ENCODE data around the gene IPCEF1. TPM values are rescaled to one million over a fixed set of nuclear protein-coding genes. Genes with fewer than 3 reads are reported as not detected.
"Not testable (repeated sequence)": the region's sequence is repeated elsewhere in the genome, so short reads cannot be mapped to it uniquely, and the experiment has no call there.

IPCEF1 gene
- total RNA-seq, 1 donor, result 73.5 TPM

DNA sequence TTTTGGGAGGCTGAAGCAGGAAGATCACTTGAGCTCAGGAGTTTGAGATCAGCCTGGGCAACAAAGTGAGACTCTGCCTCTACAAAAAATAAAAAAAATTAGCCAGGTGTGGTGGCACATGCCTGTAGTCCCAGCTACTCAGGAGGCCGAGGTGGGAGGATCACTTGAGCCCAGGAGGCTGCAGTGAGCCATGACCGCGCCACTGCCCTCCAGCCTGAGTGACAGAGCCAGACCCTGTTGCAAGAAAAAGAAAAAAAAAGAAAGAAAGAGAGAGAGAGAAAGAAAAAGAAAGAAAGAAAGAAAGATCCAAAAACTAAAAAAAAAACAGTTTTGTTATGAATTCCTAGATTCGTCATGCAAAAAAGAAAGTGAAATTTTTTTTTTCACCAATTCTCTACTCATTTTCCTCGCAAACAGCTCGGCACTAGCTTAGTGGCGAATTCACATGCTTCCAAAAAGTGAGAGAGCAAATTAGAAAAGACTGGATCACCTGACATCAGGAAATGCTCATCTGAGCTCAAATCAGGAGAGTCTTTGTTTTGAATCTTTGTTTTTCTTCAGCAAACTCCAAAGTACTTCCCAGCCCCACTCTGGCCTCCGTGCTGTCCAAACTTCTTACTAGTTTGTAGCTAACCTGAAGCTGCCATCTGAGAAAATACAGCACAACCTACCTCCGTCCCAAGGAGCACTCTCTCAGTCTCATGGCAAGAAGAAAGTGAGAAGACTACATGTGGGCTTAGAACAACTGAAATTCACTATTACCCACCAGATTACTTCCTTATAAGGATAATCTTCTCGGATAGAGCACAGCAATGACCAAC is 27.0 kb downstream of the IPCEF1 start:
- Histone ChIP-seq H3K4me3 (ENCODE audit: low read length) (no peak overlapping the region), H3K9me3 (ENCODE audit: low read depth, low read length) (no peaks in the 10 kb centered on the region), H3K4me1 (ENCODE audit: insufficient read depth, low read length) (no peaks in the 10 kb centered on the region), H3K27me3 (ENCODE audit: insufficient read depth, low read length) (no peaks in the 10 kb centered on the region)

DNA sequence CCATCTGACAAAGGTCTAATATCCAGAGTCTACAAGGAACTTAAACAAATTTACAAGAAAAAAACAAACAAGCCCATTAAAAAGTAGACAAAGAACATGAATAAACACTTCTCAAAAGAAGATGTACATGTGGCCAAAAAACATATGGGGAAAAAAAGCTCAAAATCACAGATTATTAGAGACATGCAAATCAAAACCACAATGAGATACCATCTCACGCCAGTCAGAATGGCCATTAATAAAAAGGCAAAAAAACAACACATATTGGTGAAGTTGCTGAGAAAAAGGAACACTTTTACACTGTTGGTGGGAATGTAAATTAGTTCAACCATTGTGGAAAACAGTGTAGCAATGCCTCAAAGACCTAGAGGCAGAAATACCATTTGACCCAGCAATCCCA is 29.3 kb downstream of the IPCEF1 start:
- H3K4me3 ChIP-seq (ENCODE audit: low read length); H3K9me3 ChIP-seq (ENCODE audit: low read depth, low read length); H3K27me3 ChIP-seq (ENCODE audit: insufficient read depth, low read length); H3K4me1 ChIP-seq (ENCODE audit: insufficient read depth, low read length): not testable (repeated sequence)

DNA sequence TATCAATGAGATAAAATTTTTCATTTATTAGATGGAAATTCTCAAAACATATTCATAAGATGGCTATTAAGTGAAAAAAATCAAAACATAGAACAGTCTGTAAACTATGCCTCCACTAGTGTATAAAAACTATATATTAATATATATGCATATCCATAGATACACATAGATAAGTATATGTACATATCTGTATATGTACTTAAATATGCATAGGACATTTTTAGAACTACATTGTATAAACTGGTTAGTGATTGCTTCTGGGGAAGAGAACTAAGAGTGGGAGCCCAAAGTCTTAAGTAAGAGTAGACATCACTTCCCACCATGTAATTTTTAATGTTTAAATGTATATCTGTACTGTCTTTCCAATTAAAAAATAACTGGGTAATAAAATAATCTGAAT is 31.5 kb downstream of the IPCEF1 start:
- Histone ChIP-seq H3K4me1 (ENCODE audit: insufficient read depth, low read length) (no peaks in the 10 kb centered on the region), H3K9me3 (ENCODE audit: low read depth, low read length) (no peaks in the 10 kb centered on the region), H3K4me3 (ENCODE audit: low read length) (no peak overlapping the region), H3K27me3 (ENCODE audit: insufficient read depth, low read length) (no peaks in the 10 kb centered on the region)

DNA sequence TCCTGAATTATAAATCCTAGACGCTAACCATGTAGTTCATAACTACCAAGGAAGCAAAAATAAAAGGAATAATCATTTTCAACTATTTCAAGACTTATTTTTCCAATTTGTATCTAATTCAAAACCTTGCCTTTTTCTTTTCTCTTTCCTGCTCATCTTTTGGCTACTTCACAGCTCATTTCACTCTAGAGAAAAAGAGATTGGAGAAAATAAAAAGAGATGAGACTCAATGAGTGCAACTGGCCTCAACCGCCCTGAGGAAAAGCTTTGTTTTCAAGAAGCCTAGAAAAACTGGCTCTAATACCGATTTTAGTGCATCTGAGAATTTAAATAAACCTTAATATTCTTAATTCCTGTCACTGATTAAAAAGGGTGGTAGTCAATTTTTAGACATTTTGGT is 36.4 kb downstream of the IPCEF1 start:
- no peaks in the 10 kb centered on the region for H3K9me3 ChIP-seq (ENCODE audit: low read depth, low read length)
- no peak overlapping the region for H3K4me3 ChIP-seq (ENCODE audit: low read length)
- no peaks in the 10 kb centered on the region for H3K4me1 ChIP-seq (ENCODE audit: insufficient read depth, low read length)
- no peaks in the 10 kb centered on the region for H3K27me3 ChIP-seq (ENCODE audit: insufficient read depth, low read length)

DNA sequence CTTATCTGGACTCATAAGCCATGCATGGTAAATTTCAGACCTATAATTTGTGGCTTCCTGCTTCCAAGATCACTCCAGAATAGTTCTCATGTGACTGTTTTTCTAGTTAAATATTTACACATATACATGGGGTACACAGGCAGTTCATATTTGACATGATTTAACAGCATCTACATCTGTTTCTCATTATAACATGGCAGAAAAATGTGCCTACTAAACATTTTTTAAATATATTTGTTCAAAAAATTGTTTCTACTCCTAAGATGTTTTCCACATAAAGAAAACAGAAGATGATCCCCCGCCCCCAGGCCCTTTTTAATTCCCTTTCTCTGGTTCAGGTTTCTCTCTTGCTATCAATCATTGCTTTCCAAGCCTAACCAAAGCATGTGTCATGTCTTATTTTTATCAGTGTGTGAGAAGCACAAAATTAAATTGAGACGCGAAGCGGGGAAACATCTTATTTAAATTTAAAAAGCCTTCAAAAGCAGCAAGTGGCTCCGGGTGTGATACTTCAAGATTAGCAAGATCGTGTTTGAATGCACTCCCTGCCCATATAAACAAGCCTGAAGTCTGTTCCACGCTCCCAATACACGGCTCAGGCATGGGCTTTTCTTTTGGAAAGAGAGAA is 37.3 kb downstream of the IPCEF1 start:
- H3K4me1 ChIP-seq (ENCODE audit: insufficient read depth, low read length), result no peaks in the 10 kb centered on the region
- H3K27me3 ChIP-seq (ENCODE audit: insufficient read depth, low read length), result no peaks in the 10 kb centered on the region
- H3K4me3 ChIP-seq (ENCODE audit: low read length), result no peak overlapping the region
- no peaks in the 10 kb centered on the region for H3K9me3 ChIP-seq (ENCODE audit: low read depth, low read length)

DNA sequence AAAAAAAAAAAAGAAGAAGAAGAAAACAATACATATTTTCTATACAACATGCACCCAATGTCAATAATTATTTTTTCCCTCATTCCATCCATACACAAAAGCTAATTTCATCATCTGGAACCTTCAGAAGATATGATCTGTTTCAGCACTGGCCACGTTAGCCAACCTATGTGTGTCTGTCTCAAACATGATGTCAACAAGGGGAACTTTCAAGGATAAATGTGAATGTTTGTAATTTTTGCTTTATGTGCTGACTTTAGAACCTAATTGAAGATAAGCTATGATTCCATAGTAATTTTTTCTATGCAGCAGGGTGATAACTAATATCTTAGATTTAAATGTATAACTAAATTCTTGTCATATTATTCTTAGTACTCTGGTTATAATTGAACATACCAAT is 37.9 kb downstream of the IPCEF1 start:
- Histone ChIP-seq H3K27me3 (ENCODE audit: insufficient read depth, low read length) (no peaks in the 10 kb centered on the region), H3K4me3 (ENCODE audit: low read length) (no peak overlapping the region), H3K4me1 (ENCODE audit: insufficient read depth, low read length) (no peaks in the 10 kb centered on the region), H3K9me3 (ENCODE audit: low read depth, low read length) (no peaks in the 10 kb centered on the region)

DNA sequence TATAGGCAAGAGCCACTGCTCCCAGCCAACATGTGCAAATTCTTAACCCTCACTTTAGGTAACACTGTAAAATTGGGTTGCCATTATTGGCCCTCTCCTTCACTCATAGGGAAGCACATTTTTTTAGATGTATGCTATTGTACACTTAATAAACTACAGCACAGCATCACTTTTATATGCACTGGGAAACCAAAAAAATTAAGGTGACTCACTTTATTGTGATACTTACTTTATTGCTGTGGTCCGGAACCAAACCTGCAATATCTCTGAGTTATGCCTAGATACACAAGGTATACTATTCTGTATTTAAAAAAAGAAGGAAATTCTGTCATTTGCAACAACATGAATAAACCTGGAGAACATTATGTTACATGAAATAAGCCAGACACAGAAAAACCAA is 40.5 kb downstream of the IPCEF1 start:
- H3K4me3 ChIP-seq (ENCODE audit: low read length), result no peak overlapping the region
- H3K27me3 ChIP-seq (ENCODE audit: insufficient read depth, low read length), result no peaks in the 10 kb centered on the region
- no peaks in the 10 kb centered on the region for H3K4me1 ChIP-seq (ENCODE audit: insufficient read depth, low read length)
- H3K9me3 ChIP-seq (ENCODE audit: low read depth, low read length), result no peaks in the 10 kb centered on the region

DNA sequence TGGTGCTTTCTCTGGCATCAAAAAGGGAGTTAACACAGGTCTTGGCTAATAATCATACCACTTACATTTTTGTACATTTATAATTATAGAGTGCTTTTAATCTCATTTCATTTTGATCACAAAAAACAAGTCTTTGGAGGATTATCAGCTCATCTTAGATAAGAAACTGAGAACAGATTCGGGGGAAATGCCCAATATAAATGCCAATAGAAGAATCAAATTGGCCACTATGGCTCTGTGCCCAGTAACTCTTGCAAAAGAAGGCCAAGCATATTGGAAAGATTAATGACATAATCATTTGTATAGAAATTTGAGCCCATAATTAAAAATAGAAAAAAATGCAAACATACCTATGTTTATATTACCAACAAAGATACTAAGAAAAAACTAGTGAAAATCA is 42.5 kb downstream of the IPCEF1 start:
- Histone ChIP-seq H3K4me1 (ENCODE audit: insufficient read depth, low read length) (peaks cover 4% of the 10 kb centered on the region), H3K9me3 (ENCODE audit: low read depth, low read length) (no peaks in the 10 kb centered on the region), H3K27me3 (ENCODE audit: insufficient read depth, low read length) (no peaks in the 10 kb centered on the region), H3K4me3 (ENCODE audit: low read length) (no peak overlapping the region)

DNA sequence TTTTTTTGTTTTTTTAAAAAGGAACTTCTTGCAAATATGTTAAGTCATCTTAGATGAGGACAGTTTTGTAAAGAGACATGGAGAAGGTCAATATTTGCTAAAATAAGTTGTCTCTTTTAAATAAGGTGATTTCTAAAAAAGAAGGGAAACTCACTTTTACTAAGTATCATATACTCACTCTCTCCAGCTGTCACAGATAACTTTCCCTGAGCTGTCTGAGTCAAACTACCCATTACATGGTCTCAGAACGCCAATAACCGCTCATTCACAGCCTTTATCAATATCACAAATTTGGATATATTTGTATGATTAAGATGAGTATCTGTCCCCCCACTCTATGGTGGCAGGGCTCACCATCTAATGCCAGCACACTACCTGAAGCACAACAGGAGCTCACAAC is 47.6 kb downstream of the IPCEF1 start:
- H3K4me1 ChIP-seq (ENCODE audit: insufficient read depth, low read length), result peaks cover 12% of the 10 kb centered on the region
- H3K9me3 ChIP-seq (ENCODE audit: low read depth, low read length), result no peaks in the 10 kb centered on the region
- no peaks in the 10 kb centered on the region for H3K27me3 ChIP-seq (ENCODE audit: insufficient read depth, low read length)
- H3K4me3 ChIP-seq (ENCODE audit: low read length), result no peak overlapping the region

DNA sequence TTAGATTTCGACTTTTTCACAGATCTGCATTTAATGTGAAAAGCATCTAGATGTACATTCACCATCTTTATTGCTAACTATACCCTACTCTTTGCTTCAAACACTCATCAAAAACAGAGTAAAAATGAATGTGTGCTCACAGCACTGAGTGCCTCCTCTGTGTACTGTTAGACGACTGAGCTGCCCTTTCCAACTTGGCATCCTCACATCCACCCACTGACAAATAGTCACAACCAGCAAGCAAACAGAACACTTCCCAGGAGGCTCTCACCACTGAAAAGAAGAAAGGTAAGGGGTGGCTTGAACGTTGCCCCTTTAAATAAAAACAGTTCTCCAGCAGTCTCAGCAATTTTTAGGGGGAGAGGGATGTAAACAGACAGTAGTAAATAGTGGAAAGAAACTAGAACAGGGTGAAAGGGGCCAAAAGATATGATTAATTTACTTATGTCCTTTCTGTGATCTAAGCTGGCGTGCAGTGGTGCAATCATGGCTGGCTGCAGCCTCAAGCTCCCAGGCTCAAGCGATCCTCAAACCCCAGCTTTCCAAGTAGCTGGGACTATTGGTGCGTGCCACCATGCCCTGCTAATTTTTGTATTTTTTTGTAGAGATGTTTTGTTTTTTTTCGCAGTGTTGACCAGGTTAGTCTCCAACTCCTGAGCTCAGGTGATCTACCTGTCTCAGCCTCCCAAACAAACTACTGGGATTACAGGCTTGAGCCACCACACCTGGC is 48.7 kb downstream of the IPCEF1 start:
- no peaks in the 10 kb centered on the region for H3K27me3 ChIP-seq (ENCODE audit: insufficient read depth, low read length)

DNA sequence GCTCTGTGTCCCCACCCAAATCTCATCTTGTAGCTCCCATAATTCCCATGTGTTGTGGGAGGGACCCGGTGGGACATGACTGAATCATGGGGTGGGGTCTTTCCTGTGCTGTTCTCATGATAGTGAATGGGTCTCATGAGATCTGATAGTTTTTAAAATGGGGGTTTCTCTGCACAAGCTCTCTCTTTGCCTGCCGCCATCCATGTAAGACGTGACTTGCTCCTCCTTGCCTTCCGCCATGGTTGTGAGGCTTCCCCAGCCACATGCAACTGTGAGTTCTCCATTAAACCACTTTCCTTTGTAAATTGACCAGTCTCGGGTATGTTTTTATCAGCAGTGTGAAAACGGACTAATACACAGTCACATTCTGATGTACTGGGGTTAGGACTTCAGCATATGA is 49.5 kb downstream of the IPCEF1 start:
- H3K4me1 ChIP-seq (ENCODE audit: insufficient read depth, low read length), result peaks cover 31% of the 10 kb centered on the region
- H3K4me3 ChIP-seq (ENCODE audit: low read length); H3K9me3 ChIP-seq (ENCODE audit: low read depth, low read length); H3K27me3 ChIP-seq (ENCODE audit: insufficient read depth, low read length): not testable (repeated sequence)

More for the DNA sequence above, 48.7 kb downstream of the IPCEF1 start:
- H3K4me3 ChIP-seq (ENCODE audit: low read length), result no peak overlapping the region
- H3K4me1 ChIP-seq (ENCODE audit: insufficient read depth, low read length), result peaks cover 24% of the 10 kb centered on the region
- H3K9me3 ChIP-seq (ENCODE audit: low read depth, low read length), result no peaks in the 10 kb centered on the region

DNA sequence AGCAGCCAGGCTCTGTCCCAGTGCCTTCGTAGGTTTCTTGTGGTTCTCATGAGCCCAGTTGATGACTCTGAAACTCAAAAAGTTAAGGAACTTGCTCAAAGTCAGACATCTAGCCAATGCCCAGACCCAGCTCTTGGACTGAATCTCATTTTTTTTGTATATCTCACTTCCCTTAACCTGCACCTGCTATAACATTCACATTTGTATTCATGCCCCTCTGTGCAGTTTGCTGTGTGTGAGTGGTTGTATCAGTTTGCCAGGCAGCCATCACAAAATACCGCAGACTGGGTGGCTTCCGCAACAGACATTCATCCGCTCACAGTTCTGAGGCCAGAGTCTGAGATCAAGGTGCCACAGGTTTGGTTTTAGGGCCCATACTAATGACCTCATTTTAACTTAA is 49.9 kb downstream of the IPCEF1 start:
- Histone ChIP-seq H3K4me1 (ENCODE audit: insufficient read depth, low read length) (peaks cover 35% of the 10 kb centered on the region), H3K27me3 (ENCODE audit: insufficient read depth, low read length) (no peaks in the 10 kb centered on the region), H3K9me3 (ENCODE audit: low read depth, low read length) (no peaks in the 10 kb centered on the region), H3K4me3 (ENCODE audit: low read length) (no peak overlapping the region)

DNA sequence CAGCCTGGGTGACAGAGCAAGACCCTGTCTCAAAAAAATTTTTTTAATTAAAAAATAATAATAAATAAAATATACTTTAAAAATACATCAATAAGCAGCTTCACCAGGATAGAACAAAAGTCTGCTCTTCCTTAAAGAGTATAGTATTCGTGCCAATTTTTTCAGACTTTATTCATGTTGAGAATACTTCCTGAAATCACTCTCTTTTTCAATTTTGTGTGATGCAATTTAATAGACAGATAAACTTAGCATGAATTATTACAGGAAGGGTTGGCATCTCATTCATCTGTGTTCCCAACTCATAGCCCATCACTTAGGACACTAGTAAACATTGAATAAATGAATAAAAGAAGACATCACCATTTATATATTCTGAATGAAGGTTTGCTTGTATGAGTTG is 52.4 kb downstream of the IPCEF1 start:
- Histone ChIP-seq H3K4me1 (ENCODE audit: insufficient read depth, low read length) (peaks cover 49% of the 10 kb centered on the region), H3K27me3 (ENCODE audit: insufficient read depth, low read length) (no peaks in the 10 kb centered on the region), H3K4me3 (ENCODE audit: low read length) (no peak overlapping the region), H3K9me3 (ENCODE audit: low read depth, low read length) (no peaks in the 10 kb centered on the region)

DNA sequence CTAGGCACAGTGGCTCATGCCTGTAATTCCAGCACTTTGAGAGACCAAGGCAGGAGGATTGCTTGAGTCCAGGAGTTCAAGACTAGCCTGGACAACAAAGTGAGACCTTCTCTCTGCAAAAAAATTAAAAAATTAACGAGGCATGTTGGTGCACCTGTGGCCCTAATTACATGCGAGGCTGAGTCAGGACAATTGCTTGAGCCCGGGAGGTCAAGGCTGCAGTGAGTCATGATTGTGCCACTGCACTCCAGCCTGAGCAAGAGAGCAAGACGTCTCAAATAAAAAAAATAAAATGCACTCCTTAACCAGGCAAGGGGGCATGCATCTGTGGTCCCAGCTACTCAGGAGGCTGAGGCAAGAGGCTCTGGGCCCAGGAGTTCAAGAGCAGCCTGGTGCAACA is 53.0 kb downstream of the IPCEF1 start:
- H3K9me3 ChIP-seq (ENCODE audit: low read depth, low read length), result not testable (repeated sequence)
- H3K4me1 ChIP-seq (ENCODE audit: insufficient read depth, low read length), result peaks cover 50% of the 10 kb centered on the region

DNA sequence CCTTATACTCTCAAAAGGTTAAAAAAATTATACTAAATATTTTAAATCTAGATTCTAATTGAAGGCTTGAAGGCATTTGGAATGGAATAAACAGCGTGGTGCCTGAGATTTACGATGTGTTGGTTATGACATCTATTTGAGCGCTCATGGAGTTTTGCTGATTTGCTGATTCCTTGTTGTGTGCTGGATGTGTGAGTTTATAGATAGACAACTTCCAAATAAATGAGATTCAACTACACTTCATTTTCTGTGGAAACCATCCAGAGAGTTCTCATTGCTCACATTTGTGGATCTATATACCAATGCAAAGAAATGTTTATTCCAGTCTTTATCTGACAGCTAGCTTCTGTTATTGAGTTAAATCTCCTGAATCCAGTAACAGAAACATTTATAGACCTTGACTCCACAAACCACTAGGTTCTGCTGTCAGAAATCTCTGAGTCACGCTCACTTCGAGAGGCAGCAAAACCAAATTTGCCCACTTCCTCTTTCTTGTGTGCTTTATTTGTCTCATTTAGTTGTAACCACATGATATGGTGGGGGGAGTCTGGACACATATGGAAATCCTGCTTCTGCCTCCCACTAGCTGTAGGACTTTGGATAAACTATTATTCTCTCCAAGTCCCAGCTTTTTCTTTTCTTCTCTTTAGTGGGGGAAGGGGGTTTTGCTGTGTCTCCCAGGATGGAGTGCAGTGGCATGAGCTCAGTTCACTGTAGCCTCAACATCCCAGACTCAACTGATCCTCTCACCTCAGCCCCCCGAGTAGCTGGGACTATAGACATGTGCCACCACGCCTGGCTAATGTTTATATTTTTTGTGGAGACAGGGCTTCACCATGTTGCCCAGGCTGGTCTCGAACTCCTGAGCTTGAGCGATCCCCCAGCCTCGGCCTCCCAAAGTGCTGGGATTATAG is 54.5 kb downstream of the IPCEF1 start:
- Histone ChIP-seq H3K27me3 (ENCODE audit: insufficient read depth, low read length) (no peaks in the 10 kb centered on the region), H3K4me3 (ENCODE audit: low read length) (no peak overlapping the region), H3K9me3 (ENCODE audit: low read depth, low read length) (no peaks in the 10 kb centered on the region), H3K4me1 (ENCODE audit: insufficient read depth, low read length) (peaks cover 56% of the 10 kb centered on the region)

More for the DNA sequence above, 53.0 kb downstream of the IPCEF1 start:
- not testable (repeated sequence) for H3K27me3 ChIP-seq (ENCODE audit: insufficient read depth, low read length); H3K4me3 ChIP-seq (ENCODE audit: low read length)

All from mononuclear cell (primary cell).